Right hindlimb (tissue), 1 donor: ENCODE results near the gene BTG2.
"Not testable (repeated sequence)": the region's sequence is repeated elsewhere in the genome, so short reads cannot be mapped to it uniquely, and the experiment has no call there.

Source experiments
- DNase-seq: peaks from one replicate; pipeline ENCODE4 v3.0.0-alpha.2; 2018

The BTG2 gene

DNA sequence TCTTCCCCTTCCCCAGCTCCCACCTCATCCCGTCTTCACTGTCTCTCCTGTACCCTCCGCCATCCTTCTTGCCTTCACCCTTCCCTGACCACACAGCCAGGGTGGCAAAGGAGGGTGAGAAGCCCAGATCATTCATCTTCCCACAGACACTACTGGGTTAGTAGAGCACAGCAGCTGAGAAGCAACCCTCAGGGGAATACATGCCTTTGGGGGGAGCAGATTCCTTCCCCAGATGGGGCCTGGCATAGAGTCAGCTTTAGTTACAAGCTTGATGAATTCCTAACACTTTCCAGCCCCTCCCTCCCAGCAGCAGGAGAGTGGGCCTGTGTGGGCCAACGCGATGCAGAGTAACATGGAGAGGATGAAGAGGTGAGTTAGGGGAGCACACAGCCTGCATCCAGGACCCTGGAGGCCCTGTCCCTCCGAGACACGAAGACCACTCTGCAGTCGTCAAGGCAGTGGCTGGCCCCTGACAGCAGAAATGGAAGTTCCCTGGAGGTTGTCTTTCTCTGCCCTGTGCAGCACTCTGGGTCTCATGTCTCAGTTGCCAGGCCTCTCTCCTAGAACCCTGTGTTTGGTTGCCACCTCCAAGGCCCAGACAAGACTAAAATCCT, 8.8 kb upstream of the BTG2 start:
- peak; percentile 56 for DNase-seq

DNA sequence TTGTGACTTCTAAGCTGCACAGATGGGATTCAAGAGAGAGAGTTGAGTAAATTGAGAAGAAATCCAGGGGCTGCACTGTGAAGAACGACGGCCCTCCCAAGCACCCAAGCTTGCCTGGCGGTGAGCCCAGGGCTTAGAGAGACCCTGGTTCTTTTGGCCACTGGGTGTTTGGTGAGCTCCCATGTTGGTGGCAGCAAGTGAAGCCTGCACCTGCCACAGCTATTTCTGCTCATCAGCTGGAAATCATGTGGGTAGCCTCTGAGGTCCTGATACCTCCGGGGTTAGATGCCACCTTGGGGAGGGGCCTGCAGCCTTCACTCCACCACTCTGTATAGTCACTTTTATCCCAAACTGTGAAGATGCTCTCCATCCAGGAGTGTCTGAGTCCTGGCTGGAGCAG, 6.2 kb upstream of the BTG2 start:
- no peak for DNase-seq

DNA sequence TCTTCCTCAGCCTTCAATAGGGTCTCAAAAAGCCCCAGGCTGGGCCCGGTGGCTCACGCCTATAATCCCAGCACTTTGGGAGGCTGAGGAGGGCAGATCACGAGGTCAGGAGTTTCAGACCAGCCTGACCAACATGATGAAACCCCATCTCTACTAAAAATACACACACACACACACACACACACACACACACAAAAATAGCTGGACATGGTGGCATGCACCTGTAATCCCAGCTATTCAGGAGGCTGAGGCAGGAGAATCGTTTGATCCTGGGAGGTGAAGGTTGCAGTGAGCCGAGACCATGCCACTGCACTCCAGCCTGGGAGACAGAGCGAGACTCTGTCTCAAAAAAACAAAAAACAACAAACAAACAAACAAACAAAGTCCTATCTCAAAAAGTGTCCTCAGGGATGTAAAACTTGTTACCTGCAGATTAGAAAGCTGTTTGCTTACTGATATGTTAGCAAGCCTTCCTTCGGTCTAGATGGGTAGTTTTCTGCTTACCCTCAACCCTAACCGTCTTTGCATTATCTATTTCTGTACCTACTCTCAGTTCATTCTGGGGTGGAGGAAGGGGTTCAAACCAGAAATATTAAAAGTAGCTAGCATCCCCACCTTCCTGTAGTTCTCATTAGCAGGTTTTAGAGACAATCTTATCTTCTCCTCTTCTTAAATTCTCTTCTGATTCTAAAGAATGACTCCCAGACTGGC, 5.4 kb upstream of the BTG2 start:
- DNase-seq: not testable (repeated sequence)

DNA sequence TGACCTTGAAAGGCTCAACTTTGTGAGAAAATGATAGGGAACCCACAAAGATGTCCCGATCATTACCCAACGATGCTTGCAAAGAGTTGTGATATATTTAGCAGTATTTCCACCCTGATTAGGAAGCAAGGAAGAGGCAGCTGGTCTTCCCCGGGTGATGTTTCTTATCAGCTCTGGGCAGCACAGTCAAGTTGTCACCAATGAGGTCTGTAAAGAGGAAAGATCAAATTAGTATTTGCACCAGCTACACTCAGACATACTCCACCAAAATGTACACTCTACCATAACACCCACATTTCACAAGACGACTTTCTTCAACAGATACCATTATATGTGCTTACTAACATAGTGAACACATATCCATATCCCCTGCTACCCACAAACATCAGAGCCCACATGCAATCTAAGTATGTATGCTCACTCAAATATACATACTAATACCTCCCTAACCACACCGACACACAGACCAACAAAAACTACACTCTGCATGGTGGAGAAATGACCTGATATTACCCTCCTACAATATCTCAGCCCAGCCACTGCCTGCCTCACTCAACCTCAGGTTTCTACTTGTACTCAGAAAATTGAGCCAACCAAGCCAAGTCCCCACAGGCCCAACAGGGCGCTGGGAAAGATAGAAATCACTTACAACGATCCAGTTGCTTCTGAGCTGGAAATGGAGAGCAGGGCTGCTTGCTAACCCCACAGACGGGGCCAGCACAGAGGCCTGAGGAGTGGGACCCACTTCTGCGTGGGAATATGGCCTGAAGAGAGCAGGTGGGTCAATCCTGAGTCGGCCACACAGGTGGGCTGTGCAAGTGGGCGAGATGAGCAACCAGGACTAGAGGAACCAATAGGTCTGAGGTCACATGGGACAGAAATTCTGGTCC, 4.6 kb upstream of the BTG2 start:
- DNase-seq: no peak

DNA sequence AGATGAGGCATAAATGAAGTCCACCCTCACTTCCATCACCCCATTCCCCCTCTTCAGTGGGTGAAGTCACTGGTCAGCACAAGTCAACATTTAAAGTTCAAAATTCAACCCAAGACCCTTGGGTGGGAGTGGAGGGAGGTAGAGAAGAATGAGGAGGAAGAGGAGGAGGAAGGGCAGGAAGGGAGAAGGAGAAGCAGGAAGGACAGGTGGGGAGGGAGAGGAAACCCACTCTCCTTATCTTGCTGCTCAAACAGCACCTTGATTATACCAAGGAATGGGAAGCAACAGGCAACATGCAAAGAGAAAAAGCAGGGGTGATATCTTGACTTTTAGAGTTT, 4.0 kb upstream of the BTG2 start:
- no peak for DNase-seq

DNA sequence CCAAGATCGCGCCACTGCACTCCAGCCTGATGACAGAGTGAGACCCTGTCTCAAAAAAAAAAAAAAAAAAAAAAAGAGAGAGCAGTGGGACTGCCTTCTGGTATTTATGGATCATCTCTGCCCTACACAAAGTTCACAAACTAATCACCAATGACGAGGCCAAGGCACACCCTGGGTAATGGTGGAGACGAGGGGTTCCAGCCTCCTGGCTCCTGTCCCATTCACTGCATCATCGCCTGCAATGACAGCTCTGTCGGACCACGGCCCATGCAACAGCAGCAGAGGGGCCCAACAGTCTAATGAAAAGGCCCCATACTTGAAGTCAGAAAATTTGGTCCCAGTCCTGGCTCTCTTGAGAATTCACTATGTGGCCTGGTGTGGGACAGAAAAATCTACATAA, 2.9 kb upstream of the BTG2 start:
- DNase-seq: no peak

DNA sequence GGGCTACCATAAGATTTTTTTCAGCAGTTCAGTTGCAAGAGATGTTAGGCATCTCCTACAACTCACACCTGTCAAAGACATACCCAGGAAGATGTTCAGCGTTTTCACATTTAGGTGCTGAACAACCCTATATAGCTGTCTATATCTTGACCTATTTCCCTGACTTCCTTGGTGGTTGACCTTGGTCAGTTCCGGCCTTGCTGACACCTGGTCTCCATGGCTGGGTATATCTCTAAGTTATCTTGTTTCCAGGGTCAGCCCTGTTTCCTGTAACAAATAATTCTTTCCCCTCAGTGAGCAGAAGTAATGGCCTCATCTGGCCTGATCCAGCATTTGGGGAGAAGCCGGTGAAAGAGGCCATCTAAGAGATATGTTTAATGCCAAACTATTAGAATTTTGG, 2.4 kb upstream of the BTG2 start:
- no peak for DNase-seq

DNA sequence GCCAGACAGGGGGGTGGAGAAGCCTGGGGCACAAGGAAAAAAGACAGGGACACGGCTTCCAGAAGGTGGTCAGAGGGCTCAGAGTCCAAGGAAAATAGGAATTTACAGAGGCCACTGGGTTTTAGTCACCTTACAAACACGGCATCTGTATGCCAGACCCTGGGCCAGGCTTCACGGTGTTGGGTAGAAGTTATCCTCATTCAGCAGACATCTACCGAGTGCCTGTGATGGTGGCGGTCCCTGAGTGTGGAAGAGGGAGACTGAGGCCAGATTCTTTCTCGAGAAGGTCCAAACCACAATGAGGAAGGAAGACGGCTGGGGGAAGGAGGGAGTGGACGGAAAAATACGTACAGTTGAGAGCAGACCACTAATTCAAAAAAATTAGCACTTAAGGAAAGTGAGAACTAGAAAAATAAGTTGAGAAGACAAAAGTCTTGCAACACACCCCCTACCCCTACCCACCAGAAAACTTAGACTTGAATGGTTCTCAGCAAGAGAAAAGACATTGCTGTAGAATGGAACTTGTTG, 864 bp upstream of the BTG2 start:
- no peak for DNase-seq

DNA sequence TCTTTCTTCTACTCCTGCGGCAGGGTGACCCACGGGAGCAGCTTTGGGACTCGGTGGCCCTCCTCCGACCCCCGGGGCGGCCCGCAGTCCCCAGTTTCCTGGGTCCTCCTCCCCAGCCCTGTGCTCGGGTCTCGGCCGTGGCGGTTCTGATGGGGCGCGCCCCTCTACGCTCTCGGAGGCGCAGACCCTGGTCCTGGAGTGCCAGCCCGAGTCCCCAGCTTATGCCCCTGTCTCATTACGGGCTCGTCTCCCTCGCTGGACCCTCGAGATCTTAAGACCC, 430 bp downstream of the BTG2 start:
- no peak for DNase-seq

DNA sequence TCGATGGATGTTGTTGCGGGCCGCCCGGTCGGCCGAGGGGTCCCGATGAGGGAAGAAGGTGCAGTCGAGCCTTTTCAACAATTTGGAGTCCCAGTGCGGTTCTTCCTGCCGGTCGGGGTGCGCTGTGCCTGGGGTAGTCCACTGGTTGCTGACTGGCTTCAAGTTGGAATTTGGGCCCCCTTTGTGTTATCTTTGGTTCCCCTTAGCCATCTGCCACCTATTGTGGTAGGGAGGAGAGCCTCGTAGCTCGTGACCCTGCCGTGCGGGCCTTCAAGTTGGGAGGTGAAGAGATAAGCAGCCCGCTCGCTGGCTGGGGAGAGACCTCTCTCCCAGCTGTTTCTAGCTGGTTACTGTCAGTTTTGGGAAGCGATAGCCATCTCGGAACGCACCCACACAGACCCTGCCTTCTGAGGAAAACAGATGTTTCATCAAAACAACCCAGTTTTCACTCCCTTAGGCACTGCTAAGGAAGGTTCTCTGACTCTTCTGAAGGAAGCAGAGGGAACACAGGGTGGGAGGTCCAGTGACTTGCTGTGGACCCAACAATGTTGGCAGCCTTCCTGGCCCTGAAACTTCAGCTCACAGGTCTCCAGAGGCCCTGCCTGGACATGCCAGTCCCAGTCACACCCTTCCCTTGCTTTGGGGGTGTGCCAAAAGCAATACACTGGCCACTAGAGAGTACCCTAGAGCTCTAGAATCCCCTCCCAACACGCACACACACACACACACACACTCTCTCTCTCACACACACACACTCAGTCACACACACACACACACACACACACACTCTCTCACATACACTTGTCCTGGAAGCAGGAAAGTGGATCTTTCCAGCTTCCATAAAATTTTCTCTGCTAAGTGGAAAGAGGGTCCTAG, 1.0 kb downstream of the BTG2 start:
- DNase-seq: peak; percentile 86

DNA sequence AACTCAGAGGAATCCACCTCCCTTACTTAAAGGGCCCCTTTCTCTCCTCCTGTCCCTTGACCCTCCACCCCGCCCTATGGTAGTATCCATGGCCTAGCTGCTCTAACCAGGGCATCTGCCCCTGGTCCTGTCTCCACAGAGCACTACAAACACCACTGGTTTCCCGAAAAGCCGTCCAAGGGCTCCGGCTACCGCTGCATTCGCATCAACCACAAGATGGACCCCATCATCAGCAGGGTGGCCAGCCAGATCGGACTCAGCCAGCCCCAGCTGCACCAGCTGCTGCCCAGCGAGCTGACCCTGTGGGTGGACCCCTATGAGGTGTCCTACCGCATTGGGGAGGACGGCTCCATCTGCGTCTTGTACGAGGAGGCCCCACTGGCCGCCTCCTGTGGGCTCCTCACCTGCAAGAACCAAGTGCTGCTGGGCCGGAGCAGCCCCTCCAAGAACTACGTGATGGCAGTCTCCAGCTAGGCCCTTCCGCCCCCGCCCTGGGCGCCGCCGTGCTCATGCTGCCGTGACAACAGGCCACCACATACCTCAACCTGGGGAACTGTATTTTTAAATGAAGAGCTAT, 1.7 kb downstream of the BTG2 start:
- no peak for DNase-seq

DNA sequence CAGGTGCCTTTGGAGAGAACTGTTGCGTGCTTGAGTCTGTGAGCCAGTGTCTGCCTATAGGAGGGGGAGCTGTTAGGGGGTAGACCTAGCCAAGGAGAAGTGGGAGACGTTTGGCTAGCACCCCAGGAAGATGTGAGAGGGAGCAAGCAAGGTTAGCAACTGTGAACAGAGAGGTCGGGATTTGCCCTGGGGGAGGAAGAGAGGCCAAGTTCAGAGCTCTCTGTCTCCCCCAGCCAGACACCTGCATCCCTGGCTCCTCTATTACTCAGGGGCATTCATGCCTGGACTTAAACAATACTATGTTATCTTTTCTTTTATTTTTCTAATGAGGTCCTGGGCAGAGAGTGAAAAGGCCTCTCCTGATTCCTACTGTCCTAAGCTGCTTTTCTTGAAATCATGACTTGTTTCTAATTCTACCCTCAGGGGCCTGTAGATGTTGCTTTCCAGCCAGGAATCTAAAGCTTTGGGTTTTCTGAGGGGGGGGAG, 2.4 kb downstream of the BTG2 start:
- peak; percentile 40 for DNase-seq

DNA sequence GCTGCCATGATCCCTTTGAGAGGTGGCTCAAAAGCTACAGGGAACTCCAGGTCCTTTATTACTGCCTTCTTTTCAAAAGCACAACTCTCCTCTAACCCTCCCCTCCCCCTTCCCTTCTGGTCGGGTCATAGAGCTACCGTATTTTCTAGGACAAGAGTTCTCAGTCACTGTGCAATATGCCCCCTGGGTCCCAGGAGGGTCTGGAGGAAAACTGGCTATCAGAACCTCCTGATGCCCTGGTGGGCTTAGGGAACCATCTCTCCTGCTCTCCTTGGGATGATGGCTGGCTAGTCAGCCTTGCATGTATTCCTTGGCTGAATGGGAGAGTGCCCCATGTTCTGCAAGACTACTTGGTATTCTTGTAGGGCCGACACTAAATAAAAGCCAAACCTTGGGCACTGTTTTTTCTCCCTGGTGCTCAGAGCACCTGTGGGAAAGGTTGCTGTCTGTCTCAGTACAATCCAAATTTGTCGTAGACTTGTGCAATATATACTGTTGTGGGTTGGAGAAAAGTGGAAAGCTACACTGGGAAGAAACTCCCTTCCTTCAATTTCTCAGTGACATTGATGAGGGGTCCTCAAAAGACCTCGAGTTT, 3.1 kb downstream of the BTG2 start:
- no peak for DNase-seq

DNA sequence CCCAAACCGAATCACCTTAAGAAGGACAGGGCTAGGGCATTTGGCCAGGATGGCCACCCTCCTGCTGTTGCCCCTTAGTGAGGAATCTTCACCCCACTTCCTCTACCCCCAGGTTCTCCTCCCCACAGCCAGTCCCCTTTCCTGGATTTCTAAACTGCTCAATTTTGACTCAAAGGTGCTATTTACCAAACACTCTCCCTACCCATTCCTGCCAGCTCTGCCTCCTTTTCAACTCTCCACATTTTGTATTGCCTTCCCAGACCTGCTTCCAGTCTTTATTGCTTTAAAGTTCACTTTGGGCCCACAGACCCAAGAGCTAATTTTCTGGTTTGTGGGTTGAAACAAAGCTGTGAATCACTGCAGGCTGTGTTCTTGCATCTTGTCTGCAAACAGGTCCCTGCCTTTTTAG, 3.6 kb downstream of the BTG2 start:
- DNase-seq: no peak

DNA sequence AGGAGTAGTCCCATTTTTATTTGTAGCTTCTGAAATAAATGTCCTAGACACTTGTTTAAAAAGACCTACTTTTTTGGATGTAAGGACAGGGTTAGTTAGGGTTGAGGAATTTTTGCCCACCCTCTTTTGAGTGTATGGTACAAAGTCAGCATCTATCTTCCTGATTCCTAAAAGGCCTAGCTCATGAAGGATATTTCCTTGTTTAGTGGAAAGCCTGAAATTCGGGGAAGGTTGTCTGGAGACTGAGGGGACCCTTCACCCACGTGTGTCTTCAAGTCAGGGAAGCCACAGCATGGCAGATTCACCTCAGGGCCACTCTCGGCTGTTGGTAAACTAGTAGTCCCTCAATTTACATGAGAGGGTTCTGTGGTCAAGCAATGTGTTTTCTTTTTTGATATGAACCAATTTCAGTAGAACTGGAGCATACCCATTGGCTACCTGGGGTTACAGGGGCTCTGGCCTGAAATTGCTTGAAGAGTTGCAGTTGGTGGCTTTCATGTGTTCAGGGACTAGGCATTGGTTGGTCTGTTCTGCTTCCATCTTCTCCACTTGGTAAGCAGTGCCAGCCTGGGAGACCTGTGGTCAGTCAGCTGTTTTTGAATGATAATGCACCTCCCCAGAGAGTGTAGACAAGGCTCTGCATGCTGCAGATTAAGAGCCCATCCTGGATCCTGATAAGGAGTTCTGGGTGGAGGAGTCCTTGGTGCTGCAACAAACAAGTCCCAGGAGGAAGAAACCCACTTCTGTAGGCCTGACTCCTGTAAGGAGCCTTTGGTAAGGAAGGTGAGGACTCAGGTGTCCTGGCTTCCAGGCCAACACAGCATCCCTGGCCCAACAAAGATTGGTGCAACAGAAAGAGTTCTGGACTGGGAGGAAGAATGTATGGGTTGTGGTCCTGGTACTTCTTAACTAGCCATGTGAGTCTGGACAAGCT, 6.3 kb downstream of the BTG2 start:
- no peak for DNase-seq

DNA sequence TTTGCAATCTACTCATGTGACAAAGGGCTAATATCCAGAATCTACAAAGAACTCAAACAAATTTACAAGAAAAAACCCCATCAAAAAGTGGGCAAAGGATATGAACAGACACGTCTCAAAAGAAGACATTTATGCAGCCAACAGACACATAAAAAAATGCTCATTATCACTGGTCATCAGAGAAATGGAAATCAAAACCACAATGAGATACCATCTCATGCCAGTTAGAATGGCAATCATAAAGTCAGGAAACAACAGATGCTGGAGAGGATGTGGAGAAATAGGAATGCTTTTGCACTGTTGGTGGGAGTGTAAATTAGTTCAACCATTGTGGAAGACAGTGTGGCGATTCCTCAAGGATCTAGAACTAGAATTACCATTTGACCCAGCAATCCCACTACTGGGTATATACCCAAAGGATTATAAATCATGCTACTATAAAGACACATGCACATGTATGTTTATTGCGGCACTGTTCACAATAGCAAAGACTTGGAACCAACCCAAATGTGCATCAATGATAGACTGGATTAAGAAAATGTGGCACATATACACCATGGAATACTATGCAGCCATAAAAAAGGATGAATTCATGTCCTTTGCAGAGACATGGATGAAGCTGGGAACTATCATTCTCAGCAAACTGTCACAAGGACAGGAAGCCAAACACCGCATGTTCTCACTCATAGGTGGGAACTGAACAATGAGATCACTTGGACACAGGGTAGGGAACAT, 8.9 kb downstream of the BTG2 start:
- not testable (repeated sequence) for DNase-seq

DNA sequence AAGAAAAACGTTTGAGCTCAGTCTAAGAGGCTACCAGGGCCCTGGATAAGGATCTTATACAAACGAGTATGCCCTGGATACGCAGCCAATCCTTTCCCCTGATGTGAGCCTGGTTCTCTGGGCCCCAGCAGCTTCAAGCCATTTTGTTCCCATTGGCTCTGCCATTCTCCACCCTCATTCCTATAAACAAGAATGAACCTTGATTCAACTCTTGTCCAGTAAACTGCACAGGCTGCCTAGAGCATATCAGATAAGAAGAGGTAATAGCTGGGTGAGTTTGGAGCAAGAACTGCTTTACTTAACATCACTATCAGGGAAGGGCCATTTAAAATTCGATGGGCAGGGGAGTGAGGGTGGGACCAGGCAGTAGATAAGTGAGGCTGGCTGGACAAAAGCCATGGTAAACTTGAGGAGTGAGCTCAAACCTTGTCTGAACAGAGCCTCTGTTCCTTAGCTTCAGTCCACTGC, 11.3 kb downstream of the BTG2 start:
- no peak for DNase-seq

DNA sequence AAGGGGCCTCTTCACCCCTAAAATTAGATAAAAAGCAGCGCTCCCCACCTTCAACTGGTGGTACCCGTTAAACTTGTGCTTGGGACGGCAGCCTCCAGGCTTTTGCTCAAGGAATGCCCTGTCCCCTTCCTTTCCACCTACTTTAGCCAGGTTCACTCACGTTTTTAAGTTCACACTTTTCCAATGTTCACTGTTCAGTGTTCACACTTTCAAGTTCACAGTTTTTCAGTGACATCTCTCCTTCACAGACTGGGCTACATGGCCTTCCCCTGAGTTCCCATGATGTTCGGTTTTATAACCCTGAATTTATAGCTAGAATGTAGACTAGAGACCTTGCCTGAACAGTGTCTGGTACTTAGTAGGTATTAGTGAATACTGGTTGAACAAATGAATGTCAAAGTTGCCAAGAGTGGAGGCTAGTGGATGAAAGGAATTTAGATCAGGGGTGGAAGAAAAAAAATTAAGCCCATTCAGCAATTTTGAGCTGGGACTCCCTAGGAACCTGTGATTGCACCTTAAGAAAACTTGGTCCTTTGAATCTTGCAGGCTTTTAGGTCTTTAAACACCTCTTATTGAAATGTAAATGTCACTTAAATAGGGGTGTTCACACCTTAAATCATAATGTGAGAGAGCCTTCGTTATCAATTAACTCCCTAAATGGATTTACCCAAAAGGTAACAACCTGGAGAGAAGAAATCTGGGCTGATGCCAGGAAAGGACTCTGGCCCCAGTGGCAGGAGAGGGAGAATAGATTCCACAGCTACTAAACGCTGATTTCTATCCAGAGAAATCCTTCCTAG, 12.3 kb downstream of the BTG2 start:
- DNase-seq: no peak

DNA sequence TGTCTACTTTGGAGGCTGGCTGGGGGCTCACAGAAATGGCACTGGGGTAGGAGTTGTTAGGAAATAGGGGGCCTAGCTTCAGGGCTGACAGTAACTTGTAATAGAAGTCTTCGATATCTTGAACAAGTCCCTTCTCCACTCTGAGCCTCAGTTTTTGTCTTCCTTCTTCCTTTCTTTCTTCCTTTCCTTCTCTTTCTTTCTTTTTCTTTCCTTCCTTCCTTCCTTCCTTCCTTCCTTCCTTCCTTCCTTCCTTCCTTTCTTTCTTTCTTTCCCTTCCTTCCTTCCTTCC, 12.9 kb downstream of the BTG2 start:
- DNase-seq: no peak
